B cell (primary cell): ENCODE measurements around the gene SUOX. TPM values are rescaled to one million over a fixed set of nuclear protein-coding genes. Genes with fewer than 3 reads are reported as not detected.

Experiments
- ATAC-seq: fragments of 200-7000 bp; cut with Tn5 transposase; one replicate; pipeline ENCODE4 v1.10.0; 2021; ENCODE audit warnings: low read depth, mild to moderate bottlenecking, moderate number of reproducible peaks, moderate library complexity
- CTCF ChIA-PET: fragments of 350-600 bp; sonication (Branson Sonifier 250); formaldehyde crosslinking; loops from one replicate; lab custom pipeline; 2021; ENCODE audit warnings: antibody characterized with exemption, inconsistent platforms; lab: Charles Lee
- POLR2A ChIA-PET: fragments of 350-600 bp; sonication (Branson Sonifier 250); formaldehyde crosslinking; loops from one replicate; lab custom pipeline; 2021; ENCODE audit warnings: antibody characterized with exemption; lab: Charles Lee
- DNase-seq: peaks from one replicate; pipeline ENCODE4 v3.0.0; 2013
- H2AFZ ChIP-seq: 2 replicates; pipeline ENCODE4 v1.6.1; 2012; ENCODE audit warnings: mild to moderate bottlenecking, low read depth, low read length; ENCODE audit not compliant: insufficient read depth, poor library complexity, severe bottlenecking
- H3K27ac ChIP-seq, 2 donors: 1 replicate in 1 of 2; 2 replicates in 1 of 2; pipeline ENCODE4 v1.5.1; 2012 to 2013; ENCODE audit warnings: low read length in 2 of 2, mild to moderate bottlenecking in 2 of 2, moderate library complexity in 1 of 2
- H3K27me3 ChIP-seq, 4 experiments: fragments of 200-600 bp in 1 of 4; sonication (generic) in 1 of 4; replicated peaks in 1 of 4; 1 replicate in 2 of 4; 2 replicates in 2 of 4; pipeline versions ENCODE4 v1.6.1 to v1.7.0; 2013 to 2016; ENCODE audit warnings: low read length in 3 of 4, mild to moderate bottlenecking in 2 of 4, mixed read lengths in 1 of 4, moderate library complexity in 1 of 4; ENCODE audit not compliant: insufficient read depth in 4 of 4, control insufficient read depth in 3 of 4; ENCODE audit errors: control extremely low read depth in 1 of 4
- H3K36me3 ChIP-seq, 2 experiments: replicated peaks in 1 of 2; 1 replicate in 1 of 2; 2 replicates in 1 of 2; pipeline versions ENCODE4 v1.6.1 to v1.7.1; 2013; ENCODE audit warnings: low read length in 1 of 2; ENCODE audit not compliant: insufficient read depth in 2 of 2, control insufficient read depth in 1 of 2; ENCODE audit errors: control extremely low read depth in 1 of 2, extremely low read depth in 1 of 2
- H3K4me1 ChIP-seq, 2 donors: fragments of 200-600 bp in 1 of 2; sonication (generic) in 1 of 2; 1 replicate in 1 of 2; 2 replicates in 1 of 2; pipeline versions ENCODE4 v1.5.1 to v1.6.1; 2013 to 2017; ENCODE audit warnings: low read length in 2 of 2; ENCODE audit not compliant: control insufficient read depth in 2 of 2, insufficient read depth in 2 of 2
- H3K4me2 ChIP-seq: replicated peaks from 2 replicates; pipeline ENCODE3; 2012; ENCODE audit warnings: mild to moderate bottlenecking, low read depth, low read length; ENCODE audit not compliant: poor library complexity, severe bottlenecking
- H3K4me3 ChIP-seq, 5 experiments: fragments of 200-600 bp in 1 of 5; sonication (generic) in 1 of 5; 1 replicate in 3 of 5; 2 replicates in 2 of 5; pipeline versions ENCODE4 v1.5.1 to v1.7.0; 2011 to 2016; ENCODE audit warnings: low read length in 4 of 5, mild to moderate bottlenecking in 4 of 5, low read depth in 2 of 5, control low read depth in 1 of 5, moderate library complexity in 1 of 5; ENCODE audit not compliant: insufficient read depth in 1 of 5; ENCODE audit errors: control extremely low read depth in 1 of 5, extremely low read depth in 1 of 5
- H3K79me2 ChIP-seq: fragments of 200-600 bp; sonication (generic); one replicate; pipeline ENCODE4 v1.6.0; 2016; ENCODE audit warnings: low read length; ENCODE audit not compliant: control insufficient read depth, insufficient read depth
- H3K9ac ChIP-seq: fragments of 200-600 bp; sonication (generic); 2 replicates; pipeline ENCODE4 v1.6.1; 2017; ENCODE audit warnings: mild to moderate bottlenecking, low read length, moderate library complexity
- H3K9me3 ChIP-seq, 3 donors: one replicate each; pipeline versions ENCODE4 v1.6.1 to v1.7.1; 2013; ENCODE audit warnings: low read length in 2 of 3; ENCODE audit not compliant: control insufficient read depth in 2 of 3, insufficient read depth in 1 of 3; ENCODE audit errors: control extremely low read depth in 1 of 3
- H4K20me1 ChIP-seq: 2 replicates; pipeline ENCODE4 v1.6.0; 2012; ENCODE audit warnings: mild to moderate bottlenecking, low read length; ENCODE audit not compliant: insufficient read depth, control insufficient read depth, poor library complexity, severe bottlenecking
- H3K27ac Mint-ChIP-seq: one replicate; pipeline ENCODE4 v1.8.0; 2021; ENCODE audit warnings: mixed read lengths
- H3K27me3 Mint-ChIP-seq: one replicate; pipeline ENCODE4 v1.8.0; 2021; ENCODE audit warnings: mixed read lengths
- H3K4me1 Mint-ChIP-seq: one replicate; pipeline ENCODE4 v1.8.0; 2021; ENCODE audit warnings: mixed read lengths
- H3K4me3 Mint-ChIP-seq: one replicate; pipeline ENCODE4 v1.8.0; 2021; ENCODE audit warnings: mixed read lengths
- H3K9me3 Mint-ChIP-seq: one replicate; pipeline ENCODE4 v1.8.0; 2022; ENCODE audit warnings: mixed read lengths; ENCODE audit not compliant: insufficient read depth
- CTCF ChIP-seq: fragments of 200-600 bp; IDR thresholded peaks from one replicate; pipeline ENCODE4 v1.8.0; 2022; ENCODE audit warnings: antibody characterized with exemption, mild to moderate bottlenecking
- EZH2 ChIP-seq: IDR thresholded peaks from 2 replicates; pipeline ENCODE4 v1.6.1; 2012; ENCODE audit warnings: borderline replicate concordance, low read depth, mild to moderate bottlenecking, moderate library complexity, low read length; ENCODE audit not compliant: insufficient read depth, poor library complexity, severe bottlenecking
- WGBS: methylation state at CpG from one replicate; pipeline ENCODE4 v1.1.5; 2013; ENCODE audit warnings: missing lambda C conversion rate; ENCODE audit not compliant: insufficient coverage; 5-methylcytosine and 5-hydroxymethylcytosine counted together
- intact Hi-C: fragments of 100-400 bp; cut with micrococcal nuclease; formaldehyde crosslinking; loops from one replicate; pipeline ENCODE4 v1.10.0; 2022
- polyA plus RNA-seq: library from polyadenylated mRNA; depleted of rRNA; stranded (reverse); fragments of >200 nt; gene quantifications from 2 replicates; pipeline ENCODE4 v1.2.3, GENCODE V29; 2012
- total RNA-seq, 2 donors: library from RNA; stranded (reverse); fragments of 120-200 nt in 1 of 2; gene quantifications; 1 replicate in 1 of 2; 2 replicates in 1 of 2; pipeline versions ENCODE4 v1.2.3 to v1.2.4, GENCODE V29; 2013 to 2022

SUOX gene
- total and polyA plus RNA-seq, 2 donors (not counting 1 experiment from before 2014, with no cell fraction given), result 3.1 to 7.5 TPM

- Histone ChIP-seq H3K36me3 (peaks cover 6 to 25% of the 10 kb centered on the region in 2 experiments), H3K4me3 (peak overlapping the region in 4 of 5 experiments; percentile 70 to 95 (median 87)), H3K27ac (peak overlapping the region; percentile 68 to 77), H3K27me3 (no peaks in the 10 kb centered on the region), H2AFZ (peak overlapping the region; percentile 98), H3K4me2 (peak overlapping the region; percentile 80), H3K79me2 (peaks cover 21% of the 10 kb centered on the region), H4K20me1 (peaks cover 16% of the 10 kb centered on the region), H3K9ac (peak overlapping the region; percentile 63), H3K4me1 (peaks cover 18 to 21% of the 10 kb centered on the region in 2 donors), H3K9me3 (no peaks in the 10 kb centered on the region)
- H3K9me3 Mint-ChIP-seq, result no peaks in the 10 kb centered on the region
- H3K4me3 Mint-ChIP-seq, result peak overlapping the region; percentile 98
- intact Hi-C loops, result loop anchor here (1.0 to 10.0 kb wide), 9 partner anchors 34 to 646 kb away; partner anchors contain the start of genes PA2G4, PTGES3, PYM1 and SARNP
- peak overlapping the region; percentile 97 for H3K27ac Mint-ChIP-seq
- ATAC-seq, result no peak
- TF ChIP-seq EZH2 (no peak), CTCF (no peak)
- 83% methylated on average over 6 of the region's 14 CpGs for WGBS
- ChIA-PET CTCF (interaction anchor here (0.6 to 2.3 kb wide), 15 partner anchors 12 to 311 kb away, joined by 3 to 18 read pairs (median 3); partner anchors contain the start of genes ORMDL2, SARNP and SUOX), POLR2A (interaction anchor here (0.6 to 1.2 kb wide), 5 partner anchors 34 to 161 kb away, joined by 3 to 9 read pairs (median 6); no protein-coding TSS in a partner anchor)
- DNase-seq, result peak; percentile 15
- no peaks in the 10 kb centered on the region for H3K27me3 Mint-ChIP-seq
- peaks cover 22% of the 10 kb centered on the region for H3K4me1 Mint-ChIP-seq
Measured at GRCh38 chr12:56040963-56041551, 44.0 kb downstream of the SUOX start.
